Measurements from ENCODE around the gene EYS. TPM values are rescaled to one million over a fixed set of nuclear protein-coding genes. Genes with fewer than 3 reads are reported as not detected.
A peak's percentile ranks its signal among the peaks of the same experiment; 100 is the strongest.

Gene EYS
- total RNA-seq, 3 donors from 2014 or later = 0.16 to 0.61 (median 0.60) TPM

DNA sequence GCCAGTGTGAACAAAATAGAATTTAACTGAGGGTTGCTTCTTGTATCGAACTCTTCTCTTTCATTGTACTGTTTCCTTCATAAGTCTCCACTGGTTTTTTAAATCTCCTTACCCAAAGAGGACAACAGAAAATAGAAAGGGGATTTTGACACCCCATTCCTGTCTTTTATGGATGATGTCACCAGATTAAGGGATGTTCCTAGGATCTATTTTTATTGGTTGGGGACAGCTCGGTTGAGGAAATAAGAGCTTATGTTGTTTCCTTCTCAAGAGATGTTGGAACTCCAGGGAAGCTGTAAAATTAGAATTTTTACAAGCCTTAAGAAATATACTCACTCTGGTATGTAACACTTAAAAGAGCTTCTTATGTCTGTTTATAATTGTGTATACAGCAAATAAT lies 1900.0 kb downstream of the EYS start:
- intact Hi-C loops (cut with DNase I, micrococcal nuclease) = no loop called here
- no peaks in the 10 kb centered on the region for H3K36me3 ChIP-seq (ENCODE audit: low read depth)
- ATAC-seq (no peak), DNase-seq (no peak)
- no peaks in the 10 kb centered on the region for H3K4me1 ChIP-seq (ENCODE audit: low read depth)
- H3K4me3 ChIP-seq = no peak overlapping the region
- no peaks in the 10 kb centered on the region for H3K9me3 ChIP-seq
- TF ChIP-seq, protein P1, sequence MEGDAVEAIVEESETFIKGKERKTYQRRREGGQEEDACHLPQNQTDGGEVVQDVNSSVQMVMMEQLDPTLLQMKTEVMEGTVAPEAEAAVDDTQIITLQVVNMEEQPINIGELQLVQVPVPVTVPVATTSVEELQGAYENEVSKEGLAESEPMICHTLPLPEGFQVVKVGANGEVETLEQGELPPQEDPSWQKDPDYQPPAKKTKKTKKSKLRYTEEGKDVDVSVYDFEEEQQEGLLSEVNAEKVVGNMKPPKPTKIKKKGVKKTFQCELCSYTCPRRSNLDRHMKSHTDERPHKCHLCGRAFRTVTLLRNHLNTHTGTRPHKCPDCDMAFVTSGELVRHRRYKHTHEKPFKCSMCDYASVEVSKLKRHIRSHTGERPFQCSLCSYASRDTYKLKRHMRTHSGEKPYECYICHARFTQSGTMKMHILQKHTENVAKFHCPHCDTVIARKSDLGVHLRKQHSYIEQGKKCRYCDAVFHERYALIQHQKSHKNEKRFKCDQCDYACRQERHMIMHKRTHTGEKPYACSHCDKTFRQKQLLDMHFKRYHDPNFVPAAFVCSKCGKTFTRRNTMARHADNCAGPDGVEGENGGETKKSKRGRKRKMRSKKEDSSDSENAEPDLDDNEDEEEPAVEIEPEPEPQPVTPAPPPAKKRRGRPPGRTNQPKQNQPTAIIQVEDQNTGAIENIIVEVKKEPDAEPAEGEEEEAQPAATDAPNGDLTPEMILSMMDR (IDR thresholded peaks at IDR 0.05) = no peak

DNA sequence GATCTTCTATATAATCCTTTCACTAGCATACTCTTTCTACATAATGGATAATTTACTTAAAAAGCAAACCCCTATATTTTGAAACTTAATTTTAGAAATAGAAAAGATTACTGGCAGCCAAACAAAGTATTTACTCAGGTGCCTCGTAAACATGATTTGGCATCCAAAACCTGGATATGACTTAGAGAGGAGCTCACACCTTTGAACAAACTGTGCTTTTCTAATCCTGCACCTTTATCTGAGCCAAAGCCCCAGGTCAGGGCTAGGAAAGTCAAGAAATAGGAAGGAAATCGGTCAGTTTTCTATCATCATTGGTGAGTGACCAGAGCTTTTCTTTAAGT lies 1900.5 kb downstream of the EYS start:
- intact Hi-C loops (cut with DNase I, micrococcal nuclease) = no loop called here
- ATAC-seq (peak; percentile 9), DNase-seq (no peak)
- H3K4me1 ChIP-seq (ENCODE audit: low read depth) = no peaks in the 10 kb centered on the region
- TF ChIP-seq, protein P1 (IDR thresholded peaks at IDR 0.05) = no peak
- no peak overlapping the region for H3K4me3 ChIP-seq
- H3K36me3 ChIP-seq (ENCODE audit: low read depth) = no peaks in the 10 kb centered on the region
- no peaks in the 10 kb centered on the region for H3K9me3 ChIP-seq

DNA sequence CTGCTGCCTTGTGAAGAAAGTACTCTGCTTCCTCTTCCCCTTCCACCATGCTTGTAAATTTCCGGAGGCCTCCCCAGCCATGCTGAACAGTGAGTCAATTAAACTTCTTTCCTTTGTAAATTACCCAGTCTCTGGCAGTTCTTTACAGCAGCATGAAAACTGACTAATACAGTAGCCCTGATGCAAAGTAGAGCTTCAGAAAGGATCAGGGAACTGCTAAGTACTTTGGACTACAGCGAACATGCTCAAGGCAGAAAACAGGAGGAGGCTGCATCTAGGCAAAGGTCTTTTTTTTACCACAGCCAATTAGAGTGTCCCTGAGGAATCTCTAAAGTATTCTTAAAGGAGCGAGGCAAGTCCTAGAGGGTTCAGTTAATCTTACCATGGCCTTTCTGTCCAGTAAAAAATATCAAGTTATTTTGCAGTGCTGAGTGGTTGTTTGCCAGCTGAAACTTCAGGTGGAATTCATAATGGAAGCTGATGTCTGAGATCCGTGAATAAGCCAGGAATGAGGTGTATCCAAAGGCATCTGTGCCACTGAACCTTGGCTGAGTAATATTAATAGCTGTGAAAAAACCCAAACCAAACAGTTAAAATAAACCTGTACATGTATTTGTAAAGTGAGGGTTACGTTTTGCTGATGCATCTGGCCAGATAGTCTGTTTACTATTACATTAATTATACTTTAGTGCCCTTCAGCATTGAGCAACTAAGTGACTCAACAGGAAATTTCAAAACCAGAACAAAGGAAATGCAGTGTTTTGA lies 1901.0 kb downstream of the EYS start:
- TF ChIP-seq, protein P1 (IDR thresholded peaks at IDR 0.05) = no peak
- Histone ChIP-seq H3K4me1 (ENCODE audit: low read depth) (no peaks in the 10 kb centered on the region), H3K9me3 (no peaks in the 10 kb centered on the region), H3K4me3 (no peak overlapping the region), H3K36me3 (ENCODE audit: low read depth) (no peaks in the 10 kb centered on the region)
- ATAC-seq = peak; percentile 84
- no peak for DNase-seq
- intact Hi-C loops (cut with DNase I, micrococcal nuclease) = no loop called here

DNA sequence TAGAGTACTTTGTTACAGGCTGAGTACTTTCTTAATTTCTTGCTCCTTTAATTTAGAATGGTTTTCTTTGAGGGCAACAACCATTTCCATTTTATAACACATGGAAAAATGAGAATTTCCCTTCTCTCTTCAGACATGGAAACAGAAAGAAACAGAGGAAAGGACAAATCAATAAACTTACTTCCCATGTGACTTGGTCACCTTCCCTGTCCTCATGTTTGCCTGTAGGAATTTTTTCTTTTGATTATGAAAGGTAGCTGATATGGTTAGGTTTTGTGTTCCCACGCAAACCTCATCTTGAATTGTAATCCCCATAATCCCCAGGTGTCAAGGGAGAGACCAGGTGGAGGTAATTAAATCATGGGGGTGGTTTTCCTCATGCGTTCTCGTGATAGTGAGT lies 1901.7 kb downstream of the EYS start:
- H3K4me1 ChIP-seq (ENCODE audit: low read depth) = no peaks in the 10 kb centered on the region
- no peaks in the 10 kb centered on the region for H3K36me3 ChIP-seq (ENCODE audit: low read depth)
- DNase-seq (no peak), ATAC-seq (no peak)
- intact Hi-C loops (cut with DNase I, micrococcal nuclease) = no loop called here
- H3K9me3 ChIP-seq = no peaks in the 10 kb centered on the region
- TF ChIP-seq, protein P1 (IDR thresholded peaks at IDR 0.05) = no peak
- H3K4me3 ChIP-seq = no peak overlapping the region

DNA sequence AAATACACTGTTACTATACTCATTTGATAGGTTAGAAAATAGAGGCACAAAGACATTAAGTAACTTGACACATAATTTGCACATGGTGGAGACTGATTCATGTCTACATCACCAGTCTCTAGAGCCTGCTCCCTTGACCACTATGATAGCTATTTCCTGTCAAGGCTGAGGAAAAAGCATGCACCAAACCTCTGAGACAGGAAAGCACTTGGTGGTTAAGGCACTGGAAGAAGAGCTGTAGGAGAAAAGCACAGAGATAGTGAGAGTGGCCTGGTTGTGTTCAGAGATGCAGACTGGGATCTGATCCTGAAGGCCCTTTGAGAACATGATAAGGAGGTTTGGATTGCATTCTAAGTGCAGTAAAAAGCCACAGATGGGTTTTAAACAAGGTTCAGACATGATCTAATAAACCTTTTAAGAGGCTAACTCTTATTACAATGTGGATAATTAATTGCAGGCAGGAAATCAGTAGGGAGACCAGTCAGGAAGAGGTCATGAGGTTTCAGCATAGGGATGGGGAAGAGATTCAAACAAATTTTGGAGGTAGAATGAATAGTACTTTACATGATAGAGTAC lies 1902.6 kb downstream of the EYS start:
- TF ChIP-seq, protein P1 (IDR thresholded peaks at IDR 0.05) = no peak
- Histone ChIP-seq H3K36me3 (ENCODE audit: low read depth) (no peaks in the 10 kb centered on the region), H3K4me3 (no peak overlapping the region), H3K9me3 (no peaks in the 10 kb centered on the region), H3K4me1 (ENCODE audit: low read depth) (no peaks in the 10 kb centered on the region)
- intact Hi-C loops (cut with DNase I, micrococcal nuclease) = loop anchor here in 1 of 2 donors (5.0 kb wide), 1 partner anchor 607 kb away; no protein-coding TSS in a partner anchor
- ATAC-seq (no peak), DNase-seq (no peak)

All from mucosa of descending colon (tissue), 3 donors.